A549 (cell line): Measurements from ENCODE around the gene EVI2A.

Experiments
- CHD2 ChIP-seq: fragments of 150-350 bp; IDR thresholded peaks from 2 replicates; pipeline ENCODE4 v1.6.1; 2014; ENCODE audit warnings: low read length; ENCODE audit not compliant: partially characterized antibody
- CHD4 ChIP-seq: fragments of 200-600 bp; sonication (generic); IDR thresholded peaks from 2 replicates; pipeline ENCODE4 v1.6.1; 2016; ENCODE audit warnings: antibody characterized with exemption, mild to moderate bottlenecking, borderline replicate concordance
- CTCF ChIP-seq: fragments of >200 bp; sonication (Bioruptor Twin); formaldehyde crosslinking; IDR thresholded peaks from 3 replicates; pipeline ENCODE4 v1.5.1; 2016
- MAX ChIP-seq: IDR thresholded peaks from 2 replicates; pipeline ENCODE4 v1.6.1; 2012
- MYC ChIP-seq: IDR thresholded peaks from 2 replicates; pipeline ENCODE4 v1.6.1; 2012; ENCODE audit warnings: mild to moderate bottlenecking, inconsistent platforms, low read length, improper control_type of control experiment, borderline replicate concordance
- NFE2L2 ChIP-seq: fragments of 150-350 bp; conservative IDR thresholded peaks from 2 replicates; pipeline ENCODE4 v1.6.1; 2014; ENCODE audit warnings: low read length
- POLR2A ChIP-seq: IDR thresholded peaks from 2 replicates; pipeline ENCODE4 v1.6.1; 2012; ENCODE audit warnings: mild to moderate bottlenecking, low read length
- RAD21 ChIP-seq, 2 experiments: fragments of >200 bp in 1 of 2; sonication (Bioruptor Twin) in 1 of 2; formaldehyde crosslinking in 1 of 2; IDR thresholded peaks in 1 of 2; conservative IDR thresholded peaks in 1 of 2; 2 replicates in 1 of 2; 3 replicates in 1 of 2; pipeline ENCODE4 v1.6.1; 2012 to 2018; ENCODE audit warnings: inconsistent platforms in 1 of 2
- REST ChIP-seq: fragments of 200-600 bp; sonication (generic); IDR thresholded peaks from 2 replicates; pipeline ENCODE4 v1.6.1; 2016; ENCODE audit warnings: antibody characterized with exemption, mild to moderate bottlenecking, moderate library complexity
- ZFP36 ChIP-seq: fragments of 450-650 bp; IDR thresholded peaks from 2 replicates; pipeline ENCODE4 v1.6.1; 2014; ENCODE audit warnings: borderline replicate concordance; ENCODE audit not compliant: partially characterized antibody

- TF ChIP-seq POLR2A (no peak), NFE2L2 (no peak), CTCF (no peak), MAX (no peak), MYC (no peak), RAD21 (conservative IDR thresholded peaks at IDR 0.05 in 1 of 2, IDR thresholded peaks at IDR 0.05 in 1 of 2) (no peak), ZFP36 (no peak), CHD2 (no peak), REST (no peak), CHD4 (no peak)
Observed at GRCh38 chr17:31310886-31311285, 10.5 kb downstream of the EVI2A start.
